ELR (cell line): ENCODE data around the gene PRDM16.
"Not testable (repeated sequence)": the region's sequence is repeated elsewhere in the genome, so short reads cannot be mapped to it uniquely, and the experiment has no call there.

Experiments used
- DNase-seq: peaks from one replicate; pipeline ENCODE4 v3.0.0-alpha.2; 2015; ENCODE audit warnings: low read depth

Gene PRDM16

GRCh38 chr1:3082051-3082450 lies 13.0 kb downstream of the PRDM16 start:
- DNase-seq = no peak

- no peak for DNase-seq
Measured at GRCh38 chr1:3082571-3083516, 13.8 kb downstream of the PRDM16 start.

GRCh38 chr1:3084154-3084553 lies 15.2 kb downstream of the PRDM16 start:
- no peak for DNase-seq

- no peak for DNase-seq
Measured at GRCh38 chr1:3084726-3085125, 15.7 kb downstream of the PRDM16 start.

- no peak for DNase-seq
Measured at GRCh38 chr1:3085721-3086120, 16.7 kb downstream of the PRDM16 start.

- DNase-seq = no peak
Measured at GRCh38 chr1:3086272-3086974, 17.4 kb downstream of the PRDM16 start.

GRCh38 chr1:3087049-3087448 lies 18.0 kb downstream of the PRDM16 start:
- no peak for DNase-seq

- DNase-seq = not testable (repeated sequence)
Measured at GRCh38 chr1:3087946-3088668, 19.1 kb downstream of the PRDM16 start.

- no peak for DNase-seq
Measured at GRCh38 chr1:3089490-3089889, 20.5 kb downstream of the PRDM16 start.

- DNase-seq = no peak
Measured at GRCh38 chr1:3091334-3091733, 22.3 kb downstream of the PRDM16 start.

GRCh38 chr1:3092530-3092929 lies 23.5 kb downstream of the PRDM16 start:
- DNase-seq = no peak

GRCh38 chr1:3093898-3094626 lies 25.1 kb downstream of the PRDM16 start:
- no peak for DNase-seq

GRCh38 chr1:3094863-3095780 lies 26.1 kb downstream of the PRDM16 start:
- DNase-seq = no peak

- no peak for DNase-seq
Measured at GRCh38 chr1:3096345-3096744, 27.3 kb downstream of the PRDM16 start.

GRCh38 chr1:3097231-3097630 lies 28.2 kb downstream of the PRDM16 start:
- no peak for DNase-seq

- DNase-seq = no peak
Measured at GRCh38 chr1:3097861-3098260, 28.9 kb downstream of the PRDM16 start.

- no peak for DNase-seq
Measured at GRCh38 chr1:3099861-3100260, 30.9 kb downstream of the PRDM16 start.

GRCh38 chr1:3101124-3101939 lies 32.3 kb downstream of the PRDM16 start:
- DNase-seq = no peak

- no peak for DNase-seq
Measured at GRCh38 chr1:3102641-3103040, 33.6 kb downstream of the PRDM16 start.
